ENCODE results near the gene PLPPR1.

DNA sequence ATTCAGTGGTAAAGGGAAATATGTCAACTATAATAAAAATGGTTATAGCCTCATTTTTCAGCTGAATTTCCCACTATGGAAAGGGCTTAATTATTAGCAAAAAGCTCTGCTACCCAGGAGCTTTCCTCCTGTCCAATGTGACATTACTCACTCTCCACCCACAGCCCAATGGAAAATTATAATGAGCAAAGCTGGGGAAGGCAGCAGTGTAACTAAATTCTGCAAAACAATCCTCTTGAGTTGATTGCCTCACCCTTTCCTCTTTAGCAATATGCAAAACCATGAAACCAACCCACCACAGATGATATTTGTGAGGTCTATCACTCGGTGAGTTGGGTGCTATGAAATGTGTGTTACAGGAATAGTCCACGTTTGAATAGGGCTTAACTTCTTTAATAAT, 14.0 kb upstream of the PLPPR1 start:
- TF ChIP-seq, protein P1, sequence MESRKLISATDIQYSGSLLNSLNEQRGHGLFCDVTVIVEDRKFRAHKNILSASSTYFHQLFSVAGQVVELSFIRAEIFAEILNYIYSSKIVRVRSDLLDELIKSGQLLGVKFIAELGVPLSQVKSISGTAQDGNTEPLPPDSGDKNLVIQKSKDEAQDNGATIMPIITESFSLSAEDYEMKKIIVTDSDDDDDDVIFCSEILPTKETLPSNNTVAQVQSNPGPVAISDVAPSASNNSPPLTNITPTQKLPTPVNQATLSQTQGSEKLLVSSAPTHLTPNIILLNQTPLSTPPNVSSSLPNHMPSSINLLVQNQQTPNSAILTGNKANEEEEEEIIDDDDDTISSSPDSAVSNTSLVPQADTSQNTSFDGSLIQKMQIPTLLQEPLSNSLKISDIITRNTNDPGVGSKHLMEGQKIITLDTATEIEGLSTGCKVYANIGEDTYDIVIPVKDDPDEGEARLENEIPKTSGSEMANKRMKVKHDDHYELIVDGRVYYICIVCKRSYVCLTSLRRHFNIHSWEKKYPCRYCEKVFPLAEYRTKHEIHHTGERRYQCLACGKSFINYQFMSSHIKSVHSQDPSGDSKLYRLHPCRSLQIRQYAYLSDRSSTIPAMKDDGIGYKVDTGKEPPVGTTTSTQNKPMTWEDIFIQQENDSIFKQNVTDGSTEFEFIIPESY (IDR thresholded peaks at IDR 0.05; ENCODE audit: extremely low read depth, insufficient replicate concordance, low read length) = no peak
- TF ChIP-seq, protein P2, sequence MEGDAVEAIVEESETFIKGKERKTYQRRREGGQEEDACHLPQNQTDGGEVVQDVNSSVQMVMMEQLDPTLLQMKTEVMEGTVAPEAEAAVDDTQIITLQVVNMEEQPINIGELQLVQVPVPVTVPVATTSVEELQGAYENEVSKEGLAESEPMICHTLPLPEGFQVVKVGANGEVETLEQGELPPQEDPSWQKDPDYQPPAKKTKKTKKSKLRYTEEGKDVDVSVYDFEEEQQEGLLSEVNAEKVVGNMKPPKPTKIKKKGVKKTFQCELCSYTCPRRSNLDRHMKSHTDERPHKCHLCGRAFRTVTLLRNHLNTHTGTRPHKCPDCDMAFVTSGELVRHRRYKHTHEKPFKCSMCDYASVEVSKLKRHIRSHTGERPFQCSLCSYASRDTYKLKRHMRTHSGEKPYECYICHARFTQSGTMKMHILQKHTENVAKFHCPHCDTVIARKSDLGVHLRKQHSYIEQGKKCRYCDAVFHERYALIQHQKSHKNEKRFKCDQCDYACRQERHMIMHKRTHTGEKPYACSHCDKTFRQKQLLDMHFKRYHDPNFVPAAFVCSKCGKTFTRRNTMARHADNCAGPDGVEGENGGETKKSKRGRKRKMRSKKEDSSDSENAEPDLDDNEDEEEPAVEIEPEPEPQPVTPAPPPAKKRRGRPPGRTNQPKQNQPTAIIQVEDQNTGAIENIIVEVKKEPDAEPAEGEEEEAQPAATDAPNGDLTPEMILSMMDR (IDR thresholded peaks at IDR 0.05 in 2 of 3, conservative IDR thresholded peaks at IDR 0.05 in 1 of 3; ENCODE audit: borderline replicate concordance in 1 of 3, insufficient read depth in 1 of 3, low read depth in 2 of 3, low read length in 2 of 3) = no peak
- TF ChIP-seq EZH2 (IDR thresholded peaks at IDR 0.05) = no peak
- TF ChIP-seq ZNF274 (IDR thresholded peaks at IDR 0.05; ENCODE audit: low read depth, low read length) = no peak
- no peak for TF ChIP-seq POLR2AphosphoS5 (IDR thresholded peaks at IDR 0.05; ENCODE audit: low read depth, low read length)
- TF ChIP-seq EZH2phosphoT487 (IDR thresholded peaks at IDR 0.05; ENCODE audit: borderline replicate concordance) = no peak
- TF ChIP-seq JUND (IDR thresholded peaks at IDR 0.05) = no peak
